Measurements from ENCODE around the gene ACAP3.

DNA sequence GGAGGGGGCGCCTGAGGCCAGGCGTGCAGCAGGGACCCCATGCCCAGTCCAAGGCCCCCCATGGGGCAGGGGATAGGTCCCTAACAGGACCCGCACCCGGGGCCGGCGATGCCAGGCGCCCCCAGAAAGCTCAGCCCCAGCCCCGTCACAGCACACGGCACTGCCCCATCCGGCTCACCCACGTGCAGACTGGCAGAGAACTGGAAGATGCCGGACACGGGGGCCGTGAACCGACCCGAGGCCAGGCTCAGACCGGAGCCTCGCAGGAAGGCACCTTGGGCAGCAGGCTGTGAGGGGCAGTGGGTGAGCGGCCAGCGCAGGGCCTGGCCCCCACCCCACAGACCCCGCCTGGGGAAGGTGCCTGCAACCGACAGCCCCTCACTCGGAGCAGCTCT lies 64.5 kb downstream of the ACAP3 start:
- TF ChIP-seq, protein P1, sequence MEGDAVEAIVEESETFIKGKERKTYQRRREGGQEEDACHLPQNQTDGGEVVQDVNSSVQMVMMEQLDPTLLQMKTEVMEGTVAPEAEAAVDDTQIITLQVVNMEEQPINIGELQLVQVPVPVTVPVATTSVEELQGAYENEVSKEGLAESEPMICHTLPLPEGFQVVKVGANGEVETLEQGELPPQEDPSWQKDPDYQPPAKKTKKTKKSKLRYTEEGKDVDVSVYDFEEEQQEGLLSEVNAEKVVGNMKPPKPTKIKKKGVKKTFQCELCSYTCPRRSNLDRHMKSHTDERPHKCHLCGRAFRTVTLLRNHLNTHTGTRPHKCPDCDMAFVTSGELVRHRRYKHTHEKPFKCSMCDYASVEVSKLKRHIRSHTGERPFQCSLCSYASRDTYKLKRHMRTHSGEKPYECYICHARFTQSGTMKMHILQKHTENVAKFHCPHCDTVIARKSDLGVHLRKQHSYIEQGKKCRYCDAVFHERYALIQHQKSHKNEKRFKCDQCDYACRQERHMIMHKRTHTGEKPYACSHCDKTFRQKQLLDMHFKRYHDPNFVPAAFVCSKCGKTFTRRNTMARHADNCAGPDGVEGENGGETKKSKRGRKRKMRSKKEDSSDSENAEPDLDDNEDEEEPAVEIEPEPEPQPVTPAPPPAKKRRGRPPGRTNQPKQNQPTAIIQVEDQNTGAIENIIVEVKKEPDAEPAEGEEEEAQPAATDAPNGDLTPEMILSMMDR (IDR thresholded peaks at IDR 0.05), result no peak
- TF ChIP-seq POLR2AphosphoS5 (IDR thresholded peaks at IDR 0.05) (no peak), POLR2A (IDR thresholded peaks at IDR 0.05) (no peak)

Data from breast epithelium (tissue), 3 donors.